CD14-positive monocyte (primary cell): ENCODE measurements around the gene ELMO2. TPM values are rescaled to one million over a fixed set of nuclear protein-coding genes. Genes with fewer than 3 reads are reported as not detected.

Source experiments
- DNase-seq, 3 donors: peaks; one replicate each; pipeline ENCODE4 v3.0.0-alpha.2; 2011 to 2022
- H2AFZ ChIP-seq: 2 replicates; pipeline ENCODE4 v1.6.0; 2012; ENCODE audit warnings: mild to moderate bottlenecking, low read depth, low read length, inconsistent platforms; ENCODE audit not compliant: insufficient read depth, poor library complexity, severe bottlenecking
- H3K27ac ChIP-seq, 2 donors: 1 replicate in 1 of 2; 2 replicates in 1 of 2; pipeline ENCODE4 v1.5.1; 2012 to 2013; ENCODE audit warnings: low read length in 2 of 2, control low read depth in 1 of 2, inconsistent platforms in 1 of 2, low read depth in 1 of 2, mild to moderate bottlenecking in 1 of 2
- H3K27me3 ChIP-seq, 2 donors: one replicate each; pipeline versions ENCODE4 v1.6.0 to v1.6.1; 2011 to 2013; ENCODE audit warnings: low read length in 2 of 2; ENCODE audit not compliant: control insufficient read depth in 2 of 2, insufficient read depth in 2 of 2
- H3K36me3 ChIP-seq, 2 donors: replicated peaks in 1 of 2; 1 replicate in 1 of 2; 2 replicates in 1 of 2; pipeline versions ENCODE4 v1.5.1 to v1.6.1; 2012 to 2013; ENCODE audit warnings: low read length in 2 of 2, control low read depth in 1 of 2, inconsistent platforms in 1 of 2, mild to moderate bottlenecking in 1 of 2; ENCODE audit not compliant: insufficient read depth in 2 of 2, control insufficient read depth in 1 of 2
- H3K4me1 ChIP-seq, 2 donors: 1 replicate in 1 of 2; 2 replicates in 1 of 2; pipeline versions ENCODE4 v1.5.1 to v1.6.1; 2012 to 2013; ENCODE audit warnings: low read length in 2 of 2, control low read depth in 1 of 2, inconsistent platforms in 1 of 2, mild to moderate bottlenecking in 1 of 2, moderate library complexity in 1 of 2; ENCODE audit not compliant: insufficient read depth in 2 of 2, control insufficient read depth in 1 of 2
- H3K4me2 ChIP-seq: replicated peaks from 2 replicates; pipeline ENCODE3; 2012; ENCODE audit warnings: low read length, moderate library complexity, mild to moderate bottlenecking; ENCODE audit not compliant: poor library complexity, severe bottlenecking; ENCODE audit errors: extremely low read depth
- H3K4me3 ChIP-seq, 3 experiments: fragments of 200-600 bp in 1 of 3; sonication (generic) in 1 of 3; replicated peaks in 1 of 3; 1 replicate in 2 of 3; 2 replicates in 1 of 3; pipeline ENCODE4 v1.5.1; 2011 to 2013; ENCODE audit warnings: low read length in 3 of 3, mild to moderate bottlenecking in 3 of 3, control low read depth in 2 of 3, low read depth in 2 of 3, inconsistent platforms in 1 of 3, moderate library complexity in 1 of 3
- H3K79me2 ChIP-seq: 2 replicates; pipeline ENCODE4 v1.6.0; 2012; ENCODE audit warnings: mild to moderate bottlenecking, control low read depth, inconsistent platforms, low read length, moderate library complexity; ENCODE audit not compliant: insufficient read depth
- H3K9ac ChIP-seq: 2 replicates; pipeline ENCODE4 v1.6.0; 2017; ENCODE audit warnings: low read length, mild to moderate bottlenecking; ENCODE audit not compliant: insufficient read depth, poor library complexity, severe bottlenecking
- H3K9me3 ChIP-seq, 2 donors: replicated peaks in 1 of 2; 1 replicate in 1 of 2; 2 replicates in 1 of 2; pipeline versions ENCODE4 v1.5.1 to v1.6.1; 2012 to 2013; ENCODE audit warnings: low read length in 2 of 2, control low read depth in 1 of 2; ENCODE audit not compliant: control insufficient read depth in 1 of 2, insufficient read depth in 1 of 2
- H4K20me1 ChIP-seq: 2 replicates; pipeline ENCODE4 v1.6.0; 2012; ENCODE audit warnings: mild to moderate bottlenecking, low read length, control low read depth, moderate library complexity; ENCODE audit not compliant: insufficient read depth
- H3K27ac Mint-ChIP-seq, 7 donors: one replicate each; pipeline ENCODE4 v1.8.0; 2020; ENCODE audit warnings: mild to moderate bottlenecking in 7 of 7, mixed read lengths in 7 of 7, moderate library complexity in 6 of 7, inconsistent platforms in 2 of 7
- H3K27me3 Mint-ChIP-seq, 3 donors: one replicate each; pipeline ENCODE4 v1.8.0; 2021 to 2022; ENCODE audit warnings: low read depth in 3 of 3, mild to moderate bottlenecking in 3 of 3, mixed read lengths in 3 of 3, moderate library complexity in 3 of 3, inconsistent platforms in 1 of 3
- H3K36me3 Mint-ChIP-seq, 2 donors: one replicate each; pipeline ENCODE4 v1.8.0; 2020; ENCODE audit warnings: mixed read lengths in 2 of 2, inconsistent platforms in 1 of 2, mild to moderate bottlenecking in 1 of 2
- H3K4me1 Mint-ChIP-seq: one replicate; pipeline ENCODE4 v1.8.0; 2020; ENCODE audit warnings: mild to moderate bottlenecking, mixed read lengths
- H3K4me3 Mint-ChIP-seq, 2 donors: one replicate each; pipeline ENCODE4 v1.8.0; 2020; ENCODE audit warnings: mild to moderate bottlenecking in 2 of 2, mixed read lengths in 2 of 2, moderate library complexity in 1 of 2
- H3K9me3 Mint-ChIP-seq, 7 donors: one replicate each; pipeline ENCODE4 v1.8.0; 2020 to 2022; ENCODE audit warnings: mixed read lengths in 7 of 7, mild to moderate bottlenecking in 6 of 7, moderate library complexity in 6 of 7, inconsistent platforms in 2 of 7
- WGBS: methylation state at CpG from one replicate; pipeline ENCODE4 v1.1.5; 2013; ENCODE audit warnings: missing lambda C conversion rate; ENCODE audit not compliant: insufficient coverage; 5-methylcytosine and 5-hydroxymethylcytosine counted together
- intact Hi-C, 2 donors: fragments of 100-400 bp; cut with micrococcal nuclease; formaldehyde crosslinking; loops; one replicate each; pipeline versions ENCODE4 v1.15.0 to v1.15.1; 2023
- polyA plus RNA-seq, 3 donors: library from polyadenylated mRNA; depleted of rRNA in 1 of 3; unstranded in 2 of 3; stranded (reverse) in 1 of 3; fragments of 300-500 nt in 2 of 3; fragments of >200 nt in 1 of 3; fragmentation: Illumina TruSeq in 2 of 3; gene quantifications; 1 replicate in 2 of 3; 2 replicates in 1 of 3; pipeline ENCODE4 v1.2.3, GENCODE V29; 2012 to 2021
- TF ChIP-seq, protein P1 (sequence below): fragments of 200-600 bp; IDR thresholded peaks from one replicate; pipeline ENCODE4 v1.8.0; 2022; ENCODE audit warnings: antibody characterized with exemption, mild to moderate bottlenecking

ELMO2 gene
- polyA plus RNA-seq, 3 donors, result 35.3 to 53.1 (median 42.3) TPM

DNA sequence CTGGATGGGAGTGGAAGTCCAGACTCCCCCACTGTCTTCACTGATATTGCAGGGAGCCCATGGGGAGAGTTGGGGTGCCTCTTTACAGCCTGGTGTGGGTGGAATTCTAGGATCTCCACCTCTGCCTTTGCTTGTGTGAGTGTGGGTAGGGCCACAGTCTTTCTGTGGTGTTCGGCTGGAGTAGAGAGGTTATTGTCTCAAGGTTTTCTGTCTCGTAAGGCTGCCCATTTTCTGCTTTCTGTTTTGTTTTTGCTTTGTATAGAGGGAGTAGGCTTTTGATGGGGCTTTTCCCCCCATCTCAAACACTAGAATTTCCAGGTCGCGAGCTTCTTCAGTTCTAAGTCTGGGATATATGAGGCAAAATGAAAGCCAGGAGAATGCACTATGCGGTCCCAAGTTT lies 40.4 kb upstream of the ELMO2 start:
- Mint-ChIP-seq H3K27ac (no peak overlapping the region), H3K4me3 (no peak overlapping the region), H3K9me3 (peaks cover 2 to 17% (median 9%) of the 10 kb centered on the region in 7 donors), H3K4me1 (peaks cover 3% of the 10 kb centered on the region), H3K27me3 (peaks cover 1 to 8% (median 6%) of the 10 kb centered on the region in 3 donors), H3K36me3 (no peaks in the 10 kb centered on the region)
- Histone ChIP-seq H3K9ac (no peak overlapping the region), H3K4me2 (no peak overlapping the region), H3K79me2 (no peaks in the 10 kb centered on the region), H2AFZ (no peak overlapping the region), H3K4me3 (no peak overlapping the region), H3K27me3 (no peaks in the 10 kb centered on the region), H3K36me3 (no peaks in the 10 kb centered on the region), H3K9me3 (peaks cover 0 to 12% of the 10 kb centered on the region in 2 donors), H3K27ac (no peak overlapping the region), H4K20me1 (no peaks in the 10 kb centered on the region), H3K4me1 (no peaks in the 10 kb centered on the region)
- TF ChIP-seq, protein P1, sequence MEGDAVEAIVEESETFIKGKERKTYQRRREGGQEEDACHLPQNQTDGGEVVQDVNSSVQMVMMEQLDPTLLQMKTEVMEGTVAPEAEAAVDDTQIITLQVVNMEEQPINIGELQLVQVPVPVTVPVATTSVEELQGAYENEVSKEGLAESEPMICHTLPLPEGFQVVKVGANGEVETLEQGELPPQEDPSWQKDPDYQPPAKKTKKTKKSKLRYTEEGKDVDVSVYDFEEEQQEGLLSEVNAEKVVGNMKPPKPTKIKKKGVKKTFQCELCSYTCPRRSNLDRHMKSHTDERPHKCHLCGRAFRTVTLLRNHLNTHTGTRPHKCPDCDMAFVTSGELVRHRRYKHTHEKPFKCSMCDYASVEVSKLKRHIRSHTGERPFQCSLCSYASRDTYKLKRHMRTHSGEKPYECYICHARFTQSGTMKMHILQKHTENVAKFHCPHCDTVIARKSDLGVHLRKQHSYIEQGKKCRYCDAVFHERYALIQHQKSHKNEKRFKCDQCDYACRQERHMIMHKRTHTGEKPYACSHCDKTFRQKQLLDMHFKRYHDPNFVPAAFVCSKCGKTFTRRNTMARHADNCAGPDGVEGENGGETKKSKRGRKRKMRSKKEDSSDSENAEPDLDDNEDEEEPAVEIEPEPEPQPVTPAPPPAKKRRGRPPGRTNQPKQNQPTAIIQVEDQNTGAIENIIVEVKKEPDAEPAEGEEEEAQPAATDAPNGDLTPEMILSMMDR, result no peak
- no CpG with 5 or more reads among the region's 5 CpGs for WGBS
- intact Hi-C loops, result no loop called here
- DNase-seq, result no peak

DNA sequence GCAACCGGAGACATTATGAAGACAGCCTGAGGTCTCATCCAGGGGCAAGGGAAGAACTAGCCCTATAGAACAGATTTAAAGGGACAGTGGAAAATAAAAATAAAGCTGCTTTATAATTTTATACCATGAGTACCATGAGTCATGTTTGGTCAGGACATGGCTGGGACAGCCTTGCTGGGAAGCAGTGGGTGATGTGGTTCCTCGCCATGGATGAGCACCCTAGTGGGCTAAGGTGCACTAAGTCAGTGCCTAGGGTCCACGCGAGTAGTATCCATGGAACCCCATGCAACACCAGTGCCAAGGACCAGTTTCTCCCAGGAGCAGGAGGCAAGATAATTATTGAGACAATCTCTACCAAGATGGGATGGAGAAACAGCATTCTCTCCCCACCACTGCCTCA lies 33.4 kb upstream of the ELMO2 start:
- H3K4me3 ChIP-seq, result no peak overlapping the region
- WGBS, result 100% methylated on average over 1 of the region's 4 CpGs
- Mint-ChIP-seq H3K9me3 (peaks cover 0 to 9% (median 3%) of the 10 kb centered on the region in 7 donors), H3K27me3 (peaks cover 4 to 11% (median 7%) of the 10 kb centered on the region in 3 donors), H3K36me3 (no peaks in the 10 kb centered on the region), H3K4me3 (no peak overlapping the region), H3K4me1 (no peaks in the 10 kb centered on the region), H3K27ac (no peak overlapping the region)
- H3K4me2 ChIP-seq, result no peak overlapping the region
- no peaks in the 10 kb centered on the region for H3K4me1 ChIP-seq
- TF ChIP-seq, protein P1, result no peak
- H3K36me3 ChIP-seq, result no peaks in the 10 kb centered on the region
- no peak overlapping the region for H2AFZ ChIP-seq
- no peaks in the 10 kb centered on the region for H4K20me1 ChIP-seq
- no peak overlapping the region for H3K9ac ChIP-seq
- H3K27me3 ChIP-seq, result no peaks in the 10 kb centered on the region
- no peaks in the 10 kb centered on the region for H3K79me2 ChIP-seq
- intact Hi-C loops, result no loop called here
- DNase-seq, result no peak
- H3K9me3 ChIP-seq, result peaks cover 0 to under 1% of the 10 kb centered on the region in 2 donors
- no peak overlapping the region for H3K27ac ChIP-seq
